OCI-LY7 (cell line): ENCODE data around the gene MPC2.

Experiments
- CTCF ChIP-seq: fragments of 200-600 bp; sonication (generic); conservative IDR thresholded peaks from 2 replicates; pipeline ENCODE4 v1.5.1; 2014; ENCODE audit warnings: mild to moderate bottlenecking, antibody characterized with exemption, low read length, moderate library complexity, mixed read lengths
- EZH2phosphoT487 ChIP-seq: fragments of 200-600 bp; sonication (generic); IDR thresholded peaks from 2 replicates; pipeline ENCODE4 v1.6.1; 2018; ENCODE audit warnings: low read depth, borderline replicate concordance, mild to moderate bottlenecking, mixed run types, antibody characterized with exemption, low read length, moderate library complexity, mixed read lengths

GRCh38 chr1:167882376-167882775, 54.5 kb downstream of the MPC2 start:
- no peak for TF ChIP-seq EZH2phosphoT487
- no peak for TF ChIP-seq CTCF
